GM19468 (cell line): ENCODE results near the gene TPST1.
"Not testable (repeated sequence)": the region's sequence is repeated elsewhere in the genome, so short reads cannot be mapped to it uniquely, and the experiment has no call there.

Experiments
- ATAC-seq: cut with Tn5 transposase; IDR thresholded peaks from one replicate; pipeline ENCODE4 v1.9.1; 2021; ENCODE audit warnings: mild to moderate bottlenecking, moderate library complexity, moderate number of reproducible peaks; ENCODE audit not compliant: unreplicated experiment; ENCODE audit errors: extremely low read depth

TPST1 gene

GRCh38 chr7:66186991-66187390 lies 18.1 kb upstream of the TPST1 start:
- ATAC-seq: no peak

GRCh38 chr7:66187905-66188304 lies 17.2 kb upstream of the TPST1 start:
- ATAC-seq: no peak

GRCh38 chr7:66188645-66189044 lies 16.5 kb upstream of the TPST1 start:
- no peak for ATAC-seq

GRCh38 chr7:66189695-66190503 lies 15.2 kb upstream of the TPST1 start:
- ATAC-seq: no peak

- ATAC-seq: no peak
Measured at GRCh38 chr7:66190504-66190857, 14.7 kb upstream of the TPST1 start.

GRCh38 chr7:66193146-66193725 lies 11.9 kb upstream of the TPST1 start:
- no peak for ATAC-seq

- no peak for ATAC-seq
Measured at GRCh38 chr7:66198469-66198868, 6.7 kb upstream of the TPST1 start.

- ATAC-seq: no peak
Measured at GRCh38 chr7:66198956-66199355, 6.2 kb upstream of the TPST1 start.

GRCh38 chr7:66202441-66202840 lies 2.7 kb upstream of the TPST1 start:
- ATAC-seq: no peak

GRCh38 chr7:66205741-66206090 lies 582 bp downstream of the TPST1 start:
- no peak for ATAC-seq

GRCh38 chr7:66206119-66206933 lies 1.2 kb downstream of the TPST1 start:
- no peak for ATAC-seq

GRCh38 chr7:66206934-66207240 lies 1.8 kb downstream of the TPST1 start:
- no peak for ATAC-seq

GRCh38 chr7:66207540-66207939 lies 2.4 kb downstream of the TPST1 start:
- ATAC-seq: no peak

GRCh38 chr7:66211429-66211828 lies 6.3 kb downstream of the TPST1 start:
- no peak for ATAC-seq

GRCh38 chr7:66213637-66214036 lies 8.5 kb downstream of the TPST1 start:
- no peak for ATAC-seq

- no peak for ATAC-seq
Measured at GRCh38 chr7:66216687-66217086, 11.6 kb downstream of the TPST1 start.

- no peak for ATAC-seq
Measured at GRCh38 chr7:66219805-66220204, 14.7 kb downstream of the TPST1 start.

- no peak for ATAC-seq
Measured at GRCh38 chr7:66221442-66221841, 16.3 kb downstream of the TPST1 start.

GRCh38 chr7:66227808-66228207 lies 22.7 kb downstream of the TPST1 start:
- ATAC-seq: no peak

- not testable (repeated sequence) for ATAC-seq
Measured at GRCh38 chr7:66231326-66232216, 26.4 kb downstream of the TPST1 start.
